Fibroblast of gingiva (primary cell): ENCODE data around the gene HIGD1B.
"Not testable (repeated sequence)": the region's sequence is repeated elsewhere in the genome, so short reads cannot be mapped to it uniquely, and the experiment has no call there.

Experiments used
- DNase-seq: peaks from one replicate; pipeline ENCODE4 v3.0.0-alpha.2; 2011; ENCODE audit warnings: low read depth

HIGD1B gene

GRCh38 chr17:44847586-44847985 lies at the start of gene HIGD1B:
Gene HIGD1B (plus strand): TSS chr17:44847883. CDS start chr17:44848153, 270 bp downstream.
- DNase-seq = no peak

- DNase-seq = no peak
Observed at GRCh38 chr17:44798356-44798755, 49.3 kb upstream of the HIGD1B start.

GRCh38 chr17:44801880-44802279 lies 45.8 kb upstream of the HIGD1B start:
- DNase-seq = no peak

- peak; percentile 26 for DNase-seq
Observed at GRCh38 chr17:44804302-44805089, 43.2 kb upstream of the HIGD1B start.

- no peak for DNase-seq
Observed at GRCh38 chr17:44807093-44807816, 40.4 kb upstream of the HIGD1B start.

- DNase-seq = peak; percentile 49
Observed at GRCh38 chr17:44807817-44808155, 39.9 kb upstream of the HIGD1B start.

- DNase-seq = no peak
Observed at GRCh38 chr17:44808156-44808555, 39.5 kb upstream of the HIGD1B start.

- DNase-seq = not testable (repeated sequence)
Observed at GRCh38 chr17:44808656-44809388, 38.9 kb upstream of the HIGD1B start.

- no peak for DNase-seq
Observed at GRCh38 chr17:44812263-44812662, 35.4 kb upstream of the HIGD1B start.

- DNase-seq = not testable (repeated sequence)
Observed at GRCh38 chr17:44818508-44818907, 29.2 kb upstream of the HIGD1B start.

GRCh38 chr17:44820631-44821212 lies 27.0 kb upstream of the HIGD1B start:
- DNase-seq = peak; percentile 74

GRCh38 chr17:44825236-44825635 lies 22.4 kb upstream of the HIGD1B start:
- not testable (repeated sequence) for DNase-seq

GRCh38 chr17:44826123-44826790 lies 21.4 kb upstream of the HIGD1B start:
- DNase-seq = no peak

GRCh38 chr17:44827863-44828262 lies 19.8 kb upstream of the HIGD1B start:
- DNase-seq = peak; percentile 14

GRCh38 chr17:44828919-44829522 lies 18.7 kb upstream of the HIGD1B start:
- peak; percentile 41 for DNase-seq

- peak; percentile 20 for DNase-seq
Observed at GRCh38 chr17:44829523-44830358, 17.9 kb upstream of the HIGD1B start, which contains the start of gene GJC1. Gene GJC1 (minus strand): TSS chr17:44830287. CDS start chr17:44805817, 24,470 bp downstream.

- DNase-seq = peak; percentile 8
Observed at GRCh38 chr17:44830359-44831288, 17.1 kb upstream of the HIGD1B start.

GRCh38 chr17:44831371-44831770 lies 16.3 kb upstream of the HIGD1B start:
- DNase-seq = no peak

GRCh38 chr17:44832805-44833204 lies 14.9 kb upstream of the HIGD1B start:
- no peak for DNase-seq
